Stomach (tissue), 4 donors: ENCODE data around the gene BAIAP2L1.

Experiments used
- CTCF ChIP-seq, 7 experiments: fragments of 450-650 bp in 4 of 7; fragments of 200-600 bp in 3 of 7; sonication (generic) in 3 of 7; IDR thresholded peaks; one replicate each; pipeline ENCODE4 v1.5.1; 2016 to 2019; ENCODE audit warnings: antibody characterized with exemption in 7 of 7, control low read depth in 2 of 7, mild to moderate bottlenecking in 1 of 7
- EP300 ChIP-seq: sonication (generic); formaldehyde crosslinking; IDR thresholded peaks from one replicate; pipeline ENCODE4 v1.6.1; 2017; ENCODE audit warnings: antibody characterized with exemption
- POLR2A ChIP-seq, 4 donors: fragments of 450-650 bp; IDR thresholded peaks; one replicate each; pipeline ENCODE4 v1.6.1; 2016; ENCODE audit warnings: antibody characterized with exemption in 4 of 4, control low read depth in 2 of 4, mild to moderate bottlenecking in 1 of 4, moderate library complexity in 1 of 4
- POLR2AphosphoS5 ChIP-seq, 3 donors: sonication (generic); formaldehyde crosslinking; IDR thresholded peaks; one replicate each; pipeline ENCODE4 v1.6.1; 2016; ENCODE audit warnings: antibody characterized with exemption in 3 of 3

- TF ChIP-seq EP300 (no peak), POLR2A (IDR thresholded peaks at IDR 0.05) (no peak), CTCF (IDR thresholded peaks at IDR 0.05) (no peak), POLR2AphosphoS5 (IDR thresholded peaks at IDR 0.05) (no peak)
Measured at GRCh38 chr7:98303176-98303865, 97.6 kb downstream of the BAIAP2L1 start.
